ENCODE measurements around the gene PAK2. TPM values are rescaled to one million over a fixed set of nuclear protein-coding genes. Genes with fewer than 3 reads are reported as not detected.

PAK2 gene
- total RNA-seq, 1 experiment from 2014 or later: 69.6 TPM

DNA sequence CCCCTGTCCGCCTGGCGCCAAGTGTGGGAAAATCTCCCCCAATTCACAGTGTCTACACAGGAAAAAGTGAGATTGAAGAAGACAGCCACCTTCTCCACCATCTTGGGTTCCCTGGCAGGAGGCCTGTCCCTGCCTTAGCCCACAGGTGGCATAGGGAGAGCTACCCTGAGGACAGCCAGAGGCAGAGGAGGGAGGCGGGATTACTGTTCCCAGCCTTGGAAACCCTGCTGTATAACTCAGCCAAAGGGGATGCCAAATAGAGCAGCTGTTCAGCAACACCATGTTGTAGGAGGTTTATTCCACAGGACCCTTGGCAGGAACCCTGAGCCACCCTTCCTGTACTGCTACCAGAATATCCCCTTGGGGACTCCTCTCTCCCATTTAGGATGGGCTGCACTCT, 54.8 kb downstream of the PAK2 start (continued):
- TF ChIP-seq, protein P1, sequence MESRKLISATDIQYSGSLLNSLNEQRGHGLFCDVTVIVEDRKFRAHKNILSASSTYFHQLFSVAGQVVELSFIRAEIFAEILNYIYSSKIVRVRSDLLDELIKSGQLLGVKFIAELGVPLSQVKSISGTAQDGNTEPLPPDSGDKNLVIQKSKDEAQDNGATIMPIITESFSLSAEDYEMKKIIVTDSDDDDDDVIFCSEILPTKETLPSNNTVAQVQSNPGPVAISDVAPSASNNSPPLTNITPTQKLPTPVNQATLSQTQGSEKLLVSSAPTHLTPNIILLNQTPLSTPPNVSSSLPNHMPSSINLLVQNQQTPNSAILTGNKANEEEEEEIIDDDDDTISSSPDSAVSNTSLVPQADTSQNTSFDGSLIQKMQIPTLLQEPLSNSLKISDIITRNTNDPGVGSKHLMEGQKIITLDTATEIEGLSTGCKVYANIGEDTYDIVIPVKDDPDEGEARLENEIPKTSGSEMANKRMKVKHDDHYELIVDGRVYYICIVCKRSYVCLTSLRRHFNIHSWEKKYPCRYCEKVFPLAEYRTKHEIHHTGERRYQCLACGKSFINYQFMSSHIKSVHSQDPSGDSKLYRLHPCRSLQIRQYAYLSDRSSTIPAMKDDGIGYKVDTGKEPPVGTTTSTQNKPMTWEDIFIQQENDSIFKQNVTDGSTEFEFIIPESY (IDR thresholded peaks at IDR 0.05; ENCODE audit: extremely low read depth, insufficient replicate concordance, low read length): no peak
- no peak for TF ChIP-seq JUND (IDR thresholded peaks at IDR 0.05)

DNA sequence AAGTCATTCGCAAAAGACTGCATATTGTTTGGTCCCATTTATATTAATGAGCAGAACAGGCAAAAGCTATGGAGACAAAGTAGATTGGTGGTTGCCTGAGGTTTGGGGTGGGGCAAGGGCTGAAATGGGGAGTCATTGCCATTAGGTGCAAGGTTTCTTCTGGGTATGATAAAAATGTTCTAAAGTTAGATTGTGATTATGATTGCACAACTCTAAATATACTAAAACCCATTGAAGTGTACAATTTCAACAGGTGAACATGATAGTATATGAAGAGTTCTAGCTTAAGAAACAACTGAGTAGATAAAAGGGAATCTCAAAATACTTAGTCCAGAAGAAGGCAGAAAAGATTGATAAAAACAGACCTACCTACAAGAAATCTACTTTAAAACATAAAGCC, 56.7 kb downstream of the PAK2 start:
- H3K4me1 ChIP-seq (ENCODE audit: control insufficient read depth in 1 of 2, insufficient read depth in 2 of 2, low read length in 2 of 2): peaks cover 18 to 21% of the 10 kb centered on the region in 2 experiments
- BruUV-seq (replicated peaks): no TSS peak
- POLR2A ChIA-PET: interaction anchor here (1.3 kb wide), 1 partner anchor 10 kb away, joined by 3 read pairs; no protein-coding TSS in a partner anchor

More for the DNA sequence above, 56.7 kb downstream of the PAK2 start:
- H3K4me3 ChIP-seq (replicated peaks in 1 of 2; ENCODE audit: low read depth in 1 of 2, low read length in 2 of 2): no peak overlapping the region
- H3K9ac ChIP-seq (ENCODE audit: low read length): no peak overlapping the region
- H2AFZ ChIP-seq (ENCODE audit: low read depth, low read length, poor library complexity, severe bottlenecking): no peak overlapping the region
- ChIA-PET RAD21 (ENCODE audit: low non-redundant PET in 1 of 2, low total read pairs in 2 of 2, uncharacterized antibody in 2 of 2, unreplicated experiment in 2 of 2) (no interaction called here), CTCF (no interaction called here)
- H3K27ac ChIP-seq (ENCODE audit: low read depth, low read length): no peak overlapping the region
- intact Hi-C loops (cut with micrococcal nuclease): no loop called here
- H4K20me1 ChIP-seq (ENCODE audit: insufficient read depth): peaks cover 3% of the 10 kb centered on the region; the same call in 1 of the 2 replicates
- H3K4me2 ChIP-seq (ENCODE audit: low read length): no peak overlapping the region
- 0 out of 4 replicates have a peak, but pooled peaks cover 0 to 3% of the 10 kb centered on the region in 2 experiments for H3K36me3 ChIP-seq (ENCODE audit: control insufficient read depth in 1 of 2, insufficient read depth in 2 of 2, low read length in 2 of 2)
- H3K27me3 ChIP-seq (ENCODE audit: insufficient read depth, low read length): no peaks in the 10 kb centered on the region
- no peak for ATAC-seq
- H3K9me2 ChIP-seq (ENCODE audit: insufficient read depth): no peaks in the 10 kb centered on the region
- TF ChIP-seq SP1 (IDR thresholded peaks at IDR 0.05; ENCODE audit: low read depth) (no peak), CEBPB (IDR thresholded peaks at IDR 0.05; ENCODE audit: low read depth) (no peak), CBX3 (IDR thresholded peaks at IDR 0.05; ENCODE audit: low read depth) (no peak), YY1 (IDR thresholded peaks at IDR 0.05; ENCODE audit: extremely low read depth, insufficient replicate concordance, low read depth, low read length) (no peak), POLR2AphosphoS5 (IDR thresholded peaks at IDR 0.05; ENCODE audit: low read depth, low read length) (no peak), TCF7L2 (IDR thresholded peaks at IDR 0.05; ENCODE audit: borderline replicate concordance, extremely low read depth, insufficient read depth, insufficient read length) (no peak), RAD21 (IDR thresholded peaks at IDR 0.05; ENCODE audit: low read depth) (no peak), JUND (IDR thresholded peaks at IDR 0.05) (no peak), ZNF274 (IDR thresholded peaks at IDR 0.05; ENCODE audit: low read depth, low read length) (no peak), SIN3A (IDR thresholded peaks at IDR 0.05; ENCODE audit: low read depth) (no peak)
- TF ChIP-seq, protein P2, sequence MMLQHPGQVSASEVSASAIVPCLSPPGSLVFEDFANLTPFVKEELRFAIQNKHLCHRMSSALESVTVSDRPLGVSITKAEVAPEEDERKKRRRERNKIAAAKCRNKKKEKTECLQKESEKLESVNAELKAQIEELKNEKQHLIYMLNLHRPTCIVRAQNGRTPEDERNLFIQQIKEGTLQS (IDR thresholded peaks at IDR 0.05): no peak
- no peak for DNase-seq (ENCODE audit: low read depth, low spot score)
- H3K9me3 ChIP-seq (ENCODE audit: control insufficient read depth in 1 of 2, insufficient read depth in 1 of 2, low read depth in 1 of 2, low read length in 2 of 2): no peaks in the 10 kb centered on the region
- peaks cover 38% of the 10 kb centered on the region; the same call in 1 of the 2 replicates for H3K79me2 ChIP-seq (ENCODE audit: insufficient read depth, low read length)

Measured in HCT116 (cell line).